Medulla oblongata (tissue), 1 donor: ENCODE measurements around the gene SLC47A1.
"Not testable (repeated sequence)": the region's sequence is repeated elsewhere in the genome, so short reads cannot be mapped to it uniquely, and the experiment has no call there.

Experiments
- DNase-seq: peaks from one replicate; pipeline ENCODE4 v3.0.0-alpha.2; 2015; ENCODE audit errors: extremely low spot score

Gene SLC47A1

DNA sequence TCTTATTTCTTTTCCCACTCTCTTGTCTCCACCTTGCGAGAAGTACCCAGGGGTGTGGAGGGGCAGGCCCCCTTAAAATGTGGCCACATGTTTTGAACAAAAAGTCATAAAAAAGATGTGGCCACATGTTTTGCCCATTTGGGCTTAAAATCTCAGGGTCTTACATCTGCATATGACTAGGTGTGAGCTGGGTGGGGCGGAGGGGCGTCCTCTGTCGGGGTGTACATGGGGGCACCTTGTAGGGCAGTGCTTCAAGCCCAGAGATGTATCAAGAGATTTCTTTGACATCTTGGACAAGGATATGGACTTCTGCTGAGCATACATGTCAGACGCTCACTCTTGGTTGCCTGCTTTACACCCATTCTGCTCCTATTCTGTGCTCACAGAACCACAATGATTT is 13.0 kb upstream of the SLC47A1 start:
- DNase-seq = no peak

DNA sequence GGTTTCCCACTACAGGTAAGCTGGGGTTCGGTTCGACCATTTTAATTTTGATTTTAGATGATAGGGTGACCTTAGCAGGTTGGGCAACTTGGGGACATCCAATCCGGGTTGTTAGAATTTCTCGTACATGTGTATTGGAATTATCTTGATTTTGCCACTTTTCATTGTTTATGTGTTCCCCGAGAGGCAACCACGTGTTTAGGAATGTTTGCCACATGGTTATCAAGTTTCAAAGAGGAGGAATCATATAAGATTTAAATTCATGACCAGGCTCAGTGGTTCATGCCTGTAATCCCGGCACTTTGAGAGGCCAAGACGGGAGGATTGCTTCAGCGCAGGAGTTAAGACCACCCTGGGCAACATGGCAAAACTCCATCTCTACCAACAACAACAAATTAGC is 10.0 kb upstream of the SLC47A1 start:
- DNase-seq = no peak

DNA sequence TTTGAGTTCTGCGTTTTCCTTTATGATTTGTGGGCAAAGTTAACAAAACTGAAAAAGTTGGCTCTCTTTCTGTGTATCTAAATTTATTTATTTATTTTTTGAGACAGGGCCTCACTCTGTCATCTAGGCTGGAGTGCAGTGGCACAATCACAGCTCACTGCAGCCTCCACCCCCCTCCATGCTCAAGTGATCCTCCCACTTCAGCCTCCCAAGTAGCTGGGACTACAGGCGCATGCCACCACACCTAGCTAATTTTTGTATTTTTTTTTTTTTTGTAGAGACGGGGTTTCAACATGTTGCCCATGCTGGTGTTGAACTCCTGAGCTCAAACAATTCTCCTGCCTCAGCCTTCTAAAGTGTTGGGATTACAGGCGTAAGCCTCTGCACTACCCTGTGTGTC is 6.7 kb upstream of the SLC47A1 start:
- not testable (repeated sequence) for DNase-seq

DNA sequence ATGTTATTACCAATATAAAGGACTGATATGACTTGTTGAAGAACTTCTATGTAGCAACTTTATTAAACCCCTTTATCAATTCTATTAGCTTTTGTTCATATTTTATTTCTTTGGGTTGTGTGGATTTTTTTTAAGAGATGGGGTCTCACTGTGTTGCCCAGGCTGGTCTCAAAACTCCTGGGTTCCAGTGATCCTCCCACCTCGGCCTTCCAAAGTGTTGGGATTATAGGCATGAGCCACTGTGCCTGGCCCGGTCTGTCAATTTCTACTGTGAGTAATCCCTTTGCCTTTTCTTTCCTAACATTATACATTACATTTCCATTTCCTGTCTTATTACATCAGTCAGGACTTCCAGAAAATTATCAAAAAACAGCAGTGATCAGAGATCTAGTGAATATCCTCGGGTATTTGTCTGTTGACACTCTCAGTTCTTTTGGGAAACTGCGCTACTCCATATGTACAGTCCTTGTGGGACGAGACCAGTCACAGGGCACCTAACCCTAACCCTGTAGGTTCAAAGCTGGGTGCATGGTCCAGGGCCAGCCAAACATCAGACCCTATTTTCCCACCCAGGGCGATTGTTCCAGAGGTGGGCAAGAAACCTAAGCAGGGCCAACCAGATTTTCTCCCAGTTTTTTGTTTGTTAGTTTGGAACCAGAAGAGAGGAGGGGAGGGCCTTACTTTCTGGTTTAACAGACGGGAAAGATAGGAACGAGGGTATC is 1.7 kb upstream of the SLC47A1 start:
- DNase-seq = no peak

DNA sequence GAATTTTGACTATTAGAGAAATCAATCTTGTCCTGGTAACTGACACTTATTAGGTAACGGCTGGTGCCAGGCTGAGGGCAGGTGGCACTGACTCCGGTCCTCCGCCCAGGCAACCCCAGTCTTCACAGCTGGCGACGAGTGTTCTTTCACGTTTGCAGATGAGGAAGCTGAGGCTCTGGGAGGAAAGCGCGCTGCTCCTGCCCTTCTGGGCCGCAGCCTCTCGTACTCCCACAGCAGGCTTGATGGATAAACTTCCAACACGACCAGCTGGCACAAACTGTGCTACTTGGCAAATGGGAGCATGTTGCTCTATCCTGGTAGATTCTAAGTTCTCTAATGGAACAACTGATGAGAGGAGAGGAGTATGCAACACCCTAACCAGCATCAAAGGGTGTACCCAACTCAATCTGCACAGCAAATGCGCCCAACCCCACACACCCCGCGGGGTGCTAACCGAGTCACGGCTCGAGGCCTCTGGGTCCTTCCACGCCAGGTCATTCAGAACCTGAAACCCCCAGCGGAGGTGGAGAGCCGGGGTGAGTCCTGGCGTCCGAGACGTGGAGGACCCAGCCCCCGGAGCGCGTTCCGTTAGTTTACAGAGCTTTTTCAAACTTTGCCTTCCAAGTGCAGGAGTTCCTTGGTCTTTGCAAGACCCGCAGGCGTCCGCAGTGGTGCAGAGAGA is 477 bp upstream of the SLC47A1 start:
- no peak for DNase-seq

DNA sequence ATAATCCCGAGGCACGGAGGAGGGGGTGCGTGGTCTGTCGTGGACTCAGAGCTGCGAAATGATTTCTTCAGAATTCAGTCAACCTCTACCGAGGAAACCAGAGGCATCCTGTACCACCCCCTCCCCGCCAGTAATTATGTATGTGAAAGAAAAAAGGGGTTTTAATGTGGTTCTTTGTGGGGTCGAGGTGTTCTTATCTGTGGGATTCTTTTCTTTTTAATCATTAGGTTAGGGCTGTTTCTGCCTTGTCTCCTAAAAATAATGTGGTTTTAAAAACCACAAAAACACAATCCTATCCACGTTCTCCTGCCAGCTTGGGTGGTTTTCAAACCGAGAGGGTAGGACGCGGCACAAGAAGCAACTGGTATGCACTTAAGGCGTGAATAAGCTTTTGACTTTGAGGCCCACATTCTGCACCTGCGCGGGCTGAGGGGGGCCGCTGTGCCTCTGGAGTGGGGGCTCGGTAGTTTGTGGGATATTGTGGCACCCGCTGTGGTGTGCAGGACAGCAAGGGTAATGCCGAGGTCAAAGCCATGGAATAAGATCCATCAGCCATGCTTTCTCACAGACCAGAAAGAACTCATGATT is 1.0 kb downstream of the SLC47A1 start:
- no peak for DNase-seq

DNA sequence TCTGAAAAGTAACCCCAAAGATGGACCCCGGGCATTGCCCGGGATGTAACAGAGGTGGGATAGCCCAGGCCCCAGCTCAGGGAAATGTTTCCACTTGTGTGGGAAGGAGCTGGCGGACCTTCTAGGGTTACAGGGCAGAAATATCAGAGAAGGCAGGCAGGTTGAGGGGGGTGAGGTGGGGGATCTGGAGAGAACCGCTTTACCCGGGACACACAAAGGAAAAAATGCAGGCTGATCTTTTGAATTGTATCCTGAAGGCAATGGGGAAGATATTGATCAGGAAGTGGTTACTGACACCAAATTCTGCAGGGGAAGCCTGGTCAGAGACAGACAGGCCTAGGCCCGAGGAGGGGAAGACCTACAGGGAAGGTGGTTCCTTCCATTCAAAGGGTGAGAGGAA is 3.5 kb downstream of the SLC47A1 start:
- no peak for DNase-seq

DNA sequence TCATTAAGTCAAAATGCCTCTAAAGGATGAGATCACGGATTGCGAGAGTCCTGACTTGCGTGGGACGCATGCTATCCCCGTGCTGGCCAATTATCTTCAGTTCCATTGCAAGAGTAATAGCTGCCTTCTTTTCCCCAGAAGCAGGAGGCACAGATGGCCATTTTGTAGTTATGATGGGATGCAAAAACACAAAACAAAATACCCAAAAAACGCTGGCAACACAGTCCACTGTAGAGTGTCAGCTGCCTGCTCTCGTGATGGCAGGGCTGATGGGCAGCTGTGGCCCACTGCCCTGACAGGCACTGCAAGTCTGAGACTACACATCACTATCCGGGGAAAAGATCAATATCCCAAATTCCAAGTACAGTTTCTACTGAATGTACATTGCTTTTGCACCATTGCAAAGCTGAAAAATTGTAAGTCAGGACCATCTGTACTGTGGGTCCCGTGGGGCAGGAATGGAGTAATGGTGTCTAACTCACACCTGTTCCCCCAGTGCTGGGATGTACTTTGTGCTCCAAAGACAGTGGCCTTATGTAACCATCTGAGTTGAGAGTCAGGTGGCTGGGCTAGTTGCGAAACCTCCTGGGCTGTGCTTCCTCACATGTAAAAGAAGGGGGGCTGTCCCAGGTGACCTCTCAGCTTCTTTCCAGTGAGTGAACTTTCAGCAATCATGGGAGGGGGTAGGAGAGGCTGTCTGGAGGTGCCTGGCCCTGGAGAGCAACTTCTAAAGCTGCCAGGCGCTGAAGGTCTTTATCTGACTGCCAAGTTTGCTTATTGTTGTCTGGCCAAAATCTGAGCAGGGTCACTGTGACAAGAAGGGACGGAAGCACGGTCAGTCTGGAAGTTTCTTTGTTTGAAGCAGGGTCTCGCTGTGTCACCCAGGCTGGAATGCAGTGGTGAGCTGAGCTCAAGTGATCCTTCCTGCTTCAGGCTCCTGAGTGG is 4.7 kb downstream of the SLC47A1 start:
- peak; percentile 76 for DNase-seq

DNA sequence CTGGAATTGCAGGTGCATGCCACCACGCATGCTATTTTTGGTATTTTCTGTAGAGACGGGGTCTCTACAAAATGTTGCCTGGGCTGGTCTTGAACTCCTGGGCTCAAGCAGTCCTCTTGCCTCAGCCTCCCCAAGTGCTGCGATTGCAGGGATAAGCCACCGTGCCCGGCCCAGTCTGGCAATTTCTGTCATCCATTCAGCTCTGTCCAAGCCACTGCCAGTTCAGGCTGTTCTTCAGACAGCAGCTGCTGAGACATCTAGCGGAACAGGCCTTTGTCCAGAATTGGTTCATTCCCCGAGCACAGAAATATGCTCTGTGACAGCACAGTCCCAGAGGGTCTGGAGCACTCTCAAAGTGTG is 5.4 kb downstream of the SLC47A1 start:
- DNase-seq = peak; percentile 53

DNA sequence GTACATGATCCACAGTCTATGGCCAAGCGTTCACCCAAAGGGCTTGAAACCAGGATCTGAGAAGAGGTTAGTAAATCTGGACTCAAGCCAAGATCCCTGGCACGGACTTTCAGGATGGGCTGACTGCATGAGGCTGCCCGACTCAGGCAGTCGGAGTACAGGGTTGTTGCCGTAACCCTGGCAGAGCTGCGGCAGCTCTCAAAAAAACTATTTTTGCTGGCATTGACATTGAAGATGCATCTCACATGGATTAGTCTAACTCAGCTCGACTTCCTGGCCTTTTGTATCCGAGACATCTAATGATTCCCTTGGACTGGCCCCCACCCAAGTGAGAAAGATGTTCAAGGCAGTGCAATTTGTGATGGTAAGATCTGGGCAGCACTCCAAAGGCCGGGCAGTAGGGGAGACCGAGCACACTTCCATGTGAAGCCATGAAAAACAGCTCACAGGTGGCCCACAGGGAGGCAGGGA is 6.2 kb downstream of the SLC47A1 start:
- DNase-seq = no peak

DNA sequence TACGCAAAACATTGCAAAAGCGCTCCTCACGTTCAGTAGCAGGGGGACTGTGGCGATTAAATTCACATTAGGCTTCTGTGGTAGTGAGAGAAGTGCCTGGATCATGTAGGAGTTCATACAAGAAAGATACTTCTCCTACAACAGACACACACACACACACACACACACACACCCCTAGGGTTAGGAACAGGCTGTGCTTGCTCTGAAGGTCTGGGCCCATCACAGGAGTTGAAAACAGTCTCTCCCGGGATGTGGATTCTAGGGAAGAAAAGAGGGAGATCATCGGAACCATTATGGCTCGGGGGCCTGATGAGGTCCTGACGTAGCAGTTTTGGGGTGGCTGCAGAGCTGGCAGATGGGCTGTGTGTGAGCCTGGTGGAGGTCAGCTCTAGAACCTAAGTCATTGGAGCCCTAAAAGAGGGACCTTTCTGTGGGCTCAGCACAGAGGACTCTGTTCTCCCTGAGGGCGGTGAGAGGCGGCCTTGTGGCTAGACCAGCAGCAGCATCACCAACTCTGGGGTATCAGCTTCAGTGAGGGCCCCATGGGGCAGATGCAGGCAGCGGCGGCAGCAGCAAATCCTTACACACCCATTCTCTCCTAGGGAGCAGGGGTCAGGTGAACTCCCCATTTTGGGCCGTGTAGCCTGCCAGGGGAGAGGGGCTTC is 7.2 kb downstream of the SLC47A1 start:
- DNase-seq = no peak

DNA sequence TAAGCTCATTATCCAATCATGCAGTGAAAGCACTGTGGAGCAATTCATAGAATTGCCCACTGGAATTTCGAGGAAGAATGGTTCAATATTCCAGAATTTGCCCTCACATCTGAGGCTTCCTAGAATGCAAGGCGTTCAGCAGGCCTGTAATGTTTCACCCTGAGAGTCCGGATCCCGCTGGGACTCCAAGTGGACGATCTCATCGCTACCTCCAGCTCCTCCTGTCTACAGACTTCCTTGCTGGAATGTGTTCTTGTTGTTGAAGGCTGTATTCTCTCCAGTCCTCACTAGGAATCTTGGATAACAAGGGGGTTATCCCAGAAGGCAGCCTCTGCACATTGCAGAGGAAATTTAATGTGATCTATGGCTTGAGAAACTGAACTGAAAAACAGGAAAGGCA is 7.8 kb downstream of the SLC47A1 start:
- DNase-seq = no peak

DNA sequence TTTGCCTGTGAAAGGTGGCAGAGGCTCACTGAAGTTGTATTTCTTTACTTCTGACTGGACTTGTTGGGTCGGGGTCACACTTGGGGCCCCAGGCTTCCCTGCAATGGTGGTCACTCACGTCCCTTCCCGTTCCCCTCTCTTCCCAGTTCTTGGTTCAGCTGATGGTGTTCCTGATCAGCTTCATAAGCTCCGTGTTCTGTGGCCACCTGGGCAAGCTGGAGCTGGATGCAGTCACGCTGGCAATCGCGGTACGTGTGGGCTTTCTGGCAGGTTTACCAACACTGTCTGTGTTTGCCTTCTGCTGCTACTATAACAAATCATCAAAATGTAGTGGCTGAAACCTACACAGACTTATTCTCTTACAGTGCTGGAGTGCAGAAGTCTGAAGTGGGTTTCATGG is 8.6 kb downstream of the SLC47A1 start:
- DNase-seq = no peak

DNA sequence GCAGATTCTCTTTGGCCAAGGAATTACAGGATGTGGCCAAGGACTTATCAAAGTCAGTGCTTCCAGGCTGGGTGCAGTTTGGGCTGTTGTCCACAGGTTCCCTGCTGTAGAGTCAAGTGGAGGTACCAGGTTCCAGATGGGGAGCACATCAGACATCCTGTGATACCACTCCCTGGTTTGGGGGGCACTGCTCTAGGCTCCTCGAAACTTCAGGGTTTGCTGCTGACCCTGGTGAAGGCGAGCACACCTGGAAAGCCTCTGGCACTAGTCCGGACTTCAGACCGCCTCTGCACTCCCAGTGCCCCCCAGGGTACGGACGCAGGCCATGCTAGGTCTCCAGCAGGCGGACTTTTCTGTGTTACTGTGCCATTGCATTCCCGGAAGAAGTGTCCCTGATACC is 10.7 kb downstream of the SLC47A1 start:
- no peak for DNase-seq

DNA sequence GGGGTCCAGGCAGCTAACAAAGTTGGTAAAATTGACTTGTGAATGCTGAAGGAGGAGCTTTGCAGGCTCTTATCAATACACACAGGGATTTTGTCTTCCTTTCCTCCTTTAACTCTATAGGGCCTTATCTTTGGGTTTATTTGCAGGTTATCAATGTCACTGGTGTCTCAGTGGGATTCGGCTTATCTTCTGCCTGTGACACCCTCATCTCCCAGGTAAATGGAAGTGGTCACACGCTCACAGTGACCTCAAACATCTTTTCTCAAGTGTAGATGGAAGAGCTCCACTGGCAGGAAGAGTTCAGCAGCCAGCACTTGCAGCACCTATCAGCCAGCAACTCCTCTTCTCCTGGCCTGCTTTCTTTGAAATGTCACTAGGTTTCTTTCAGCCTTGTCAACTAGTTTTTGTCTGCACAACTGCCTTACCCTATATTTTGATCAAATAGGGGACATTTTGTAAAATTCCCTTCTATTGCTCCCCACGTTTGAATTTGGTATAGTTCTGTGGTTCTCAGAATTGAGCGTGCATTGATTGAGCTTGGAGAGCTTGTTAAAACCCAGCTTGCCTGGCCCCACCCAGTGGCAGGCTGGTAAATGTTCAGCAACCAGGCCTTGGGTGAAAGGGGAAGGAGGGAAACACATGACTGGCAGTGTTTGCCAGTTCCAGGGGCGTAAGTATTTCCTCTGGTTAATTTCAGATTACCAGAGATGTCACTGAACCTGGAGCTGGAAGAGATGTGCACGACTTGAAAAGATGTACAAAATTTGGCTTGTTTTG is 12.8 kb downstream of the SLC47A1 start:
- DNase-seq = peak; percentile 81

DNA sequence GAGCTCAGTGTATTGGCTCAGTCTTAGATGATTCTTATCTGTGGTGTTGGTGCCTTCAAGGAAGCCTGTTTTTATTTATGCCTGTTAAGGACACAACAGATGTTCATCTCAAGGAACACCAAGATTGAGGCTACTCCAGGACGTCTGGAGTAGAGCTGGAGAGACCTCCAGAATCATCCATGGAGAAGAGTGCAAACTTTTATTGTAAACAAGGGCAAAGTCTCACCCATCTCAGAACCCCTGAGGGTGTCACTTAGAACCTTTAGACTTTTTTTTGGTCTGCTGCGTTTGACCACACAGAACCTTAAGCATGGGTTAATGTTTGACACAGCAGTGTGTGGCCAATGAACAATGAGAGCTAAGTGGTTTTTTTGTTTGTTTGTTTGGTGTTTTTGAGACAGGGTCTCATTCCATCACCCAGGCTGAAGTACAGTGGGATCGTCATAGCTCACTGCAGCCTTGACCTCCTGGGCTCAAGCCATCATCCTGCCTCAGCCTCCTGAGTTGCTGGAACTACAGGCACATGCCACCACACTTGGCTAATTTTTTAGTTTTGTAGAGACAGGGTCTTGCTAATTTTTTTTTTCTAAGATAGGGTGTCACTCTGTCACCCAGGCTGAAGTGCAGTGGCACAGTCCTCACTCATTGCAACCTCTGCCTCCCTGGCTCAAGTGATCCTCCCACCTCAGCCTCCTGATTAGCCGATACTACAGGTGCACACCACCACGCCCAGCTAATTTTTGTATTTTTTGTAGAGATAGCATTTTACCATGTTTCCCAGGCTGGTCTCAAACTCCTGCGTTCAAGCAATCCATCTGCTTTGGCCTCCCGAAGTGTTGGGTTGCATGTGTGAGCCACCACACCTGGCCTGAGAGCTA is 16.3 kb downstream of the SLC47A1 start:
- DNase-seq = no peak

DNA sequence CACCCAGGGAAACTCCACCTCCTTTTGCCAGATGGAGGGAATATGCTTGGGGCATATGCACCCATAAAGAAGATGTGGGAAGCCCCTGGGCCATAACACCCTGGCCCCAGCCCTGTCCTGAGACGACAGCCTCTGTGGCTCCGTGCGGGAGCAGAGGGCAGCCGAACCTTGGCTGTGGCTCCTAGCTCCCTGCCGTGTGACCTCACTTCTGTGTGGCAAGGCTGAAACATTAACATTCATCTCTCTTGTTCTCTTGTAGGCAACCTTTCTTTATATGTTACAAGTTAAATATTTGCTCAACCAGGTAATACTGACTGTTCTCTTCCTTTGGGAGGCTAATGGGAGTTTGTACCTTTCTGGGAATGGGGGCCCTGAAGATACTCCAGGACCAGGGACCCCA is 17.5 kb downstream of the SLC47A1 start:
- DNase-seq = no peak

DNA sequence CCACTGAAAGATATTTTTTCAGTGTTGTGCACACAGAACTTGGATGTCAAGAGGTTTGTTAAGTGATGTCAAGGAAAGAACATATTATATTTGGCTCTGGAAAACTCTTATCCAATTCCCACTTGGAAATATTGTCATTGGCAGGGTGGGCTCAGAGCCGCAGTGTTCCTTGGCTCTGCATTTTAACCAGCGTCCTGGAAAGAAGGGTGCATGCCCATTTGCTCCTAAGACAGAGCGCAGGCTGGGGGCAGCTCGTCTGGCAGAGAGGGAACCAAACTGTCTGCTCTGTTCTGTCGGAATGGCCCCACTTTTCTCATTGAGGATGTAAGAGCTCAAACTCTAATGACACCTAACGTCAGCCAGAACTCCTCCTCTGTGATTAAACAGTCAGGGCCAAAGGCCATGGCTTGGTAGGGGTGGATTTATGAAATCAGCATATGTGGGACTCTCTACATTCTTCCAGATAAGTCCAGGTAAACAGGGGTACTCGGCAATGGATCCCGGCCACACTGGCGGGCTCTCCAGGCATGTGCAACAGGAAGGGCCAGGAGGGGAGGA is 18.0 kb downstream of the SLC47A1 start:
- DNase-seq = no peak

DNA sequence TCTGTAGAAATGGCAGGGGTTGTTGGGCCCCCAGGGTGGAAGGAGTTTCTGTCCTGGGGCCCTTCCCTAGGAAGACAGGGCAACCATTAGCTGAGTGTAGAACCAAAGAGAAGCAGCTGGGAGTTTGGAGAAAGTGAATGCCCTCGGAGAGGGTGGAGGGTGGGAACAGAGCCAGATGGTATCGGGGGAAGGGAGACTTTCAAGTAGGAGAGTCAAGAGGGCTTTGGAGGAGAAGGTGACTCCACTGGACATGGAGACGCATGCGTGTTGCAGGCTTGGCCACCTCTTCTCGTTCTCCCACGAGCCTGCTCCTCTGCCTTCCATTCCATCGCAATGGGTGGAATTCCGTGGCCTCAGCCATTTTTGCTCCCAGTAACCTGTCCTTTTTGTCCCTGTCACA is 19.4 kb downstream of the SLC47A1 start:
- DNase-seq = no peak
